SK-N-MC (cell line): ENCODE measurements around the gene FILIP1.
A peak's percentile ranks its signal among the peaks of the same experiment; 100 is the strongest.
"Not testable (repeated sequence)": the region's sequence is repeated elsewhere in the genome, so short reads cannot be mapped to it uniquely, and the experiment has no call there.

Experiments
- DNase-seq: peaks from one replicate; pipeline ENCODE4 v3.0.0-alpha.2; 2011; ENCODE audit warnings: low read depth, low spot score
- H3K27ac ChIP-seq: fragments of 200-600 bp; sonication (generic); 2 replicates; pipeline ENCODE4 v1.5.1; 2016; ENCODE audit warnings: mixed run types
- H3K36me3 ChIP-seq: fragments of 200-600 bp; sonication (generic); 2 replicates; pipeline ENCODE4 v1.6.1; 2017; ENCODE audit warnings: antibody characterized with exemption, low read length, mixed read lengths; ENCODE audit not compliant: insufficient read depth
- H3K4me3 ChIP-seq: fragments of 200-600 bp; sonication (generic); 2 replicates; pipeline ENCODE4 v1.5.1; 2016
- H3K9ac ChIP-seq: fragments of 200-600 bp; sonication (generic); 2 replicates; pipeline ENCODE4 v1.8.0; 2017; ENCODE audit warnings: mixed run types, mixed read lengths; ENCODE audit not compliant: insufficient read length
- H3K9me3 ChIP-seq: fragments of 200-600 bp; sonication (generic); 2 replicates; pipeline ENCODE4 v1.6.1; 2017; ENCODE audit warnings: low read depth, mild to moderate bottlenecking, antibody characterized with exemption, low read length, moderate library complexity, mixed read lengths
- EZH2 ChIP-seq: fragments of 200-600 bp; sonication (generic); IDR thresholded peaks from one replicate; pipeline ENCODE4 v1.6.1; 2017; ENCODE audit warnings: antibody characterized with exemption
- FOXP2 ChIP-seq: optimal IDR thresholded peaks from 2 replicates; pipeline ENCODE3; 2011; ENCODE audit warnings: mild to moderate bottlenecking, moderate library complexity; ENCODE audit not compliant: insufficient read depth; ENCODE audit errors: extremely low read length, control extremely low read depth
- POLR2AphosphoS5 ChIP-seq: IDR thresholded peaks from 2 replicates; pipeline ENCODE4 v1.6.1; 2012; ENCODE audit warnings: mild to moderate bottlenecking, low read depth, low read length, borderline replicate concordance

Gene FILIP1

DNA sequence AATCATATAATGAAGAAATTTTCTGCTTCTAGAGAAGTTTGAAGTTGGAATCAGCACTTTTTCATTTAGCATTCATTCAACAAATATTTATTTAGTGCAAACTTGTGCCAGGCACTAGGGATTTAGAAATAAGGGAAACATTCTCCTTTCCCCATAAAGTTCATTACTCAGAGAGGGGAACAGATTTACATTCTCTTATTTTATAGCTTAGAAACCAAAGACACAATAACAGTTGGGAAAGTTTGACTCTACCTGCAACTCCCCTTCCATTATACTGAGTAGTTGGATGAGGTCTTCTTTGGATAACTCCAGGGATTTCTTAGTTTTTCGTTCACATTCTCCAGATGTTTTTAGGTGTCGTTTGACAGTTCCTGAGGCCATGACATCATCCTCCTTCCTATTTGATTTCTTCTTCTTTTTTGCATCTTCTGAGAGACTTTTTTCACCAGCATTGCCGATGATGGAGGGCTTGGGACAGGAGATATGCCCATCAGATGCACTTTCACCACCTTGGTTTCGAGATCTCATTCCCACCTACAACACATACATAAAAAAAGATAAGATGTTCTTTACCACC is 79.1 kb downstream of the FILIP1 start:
- H3K36me3 ChIP-seq, result no peaks in the 10 kb centered on the region
- no peak overlapping the region for H3K4me3 ChIP-seq
- no peak for DNase-seq
- TF ChIP-seq FOXP2 (no peak), POLR2AphosphoS5 (no peak), EZH2 (no peak)
- no peak overlapping the region for H3K27ac ChIP-seq
- no peaks in the 10 kb centered on the region for H3K9me3 ChIP-seq
- H3K9ac ChIP-seq, result no peak overlapping the region

DNA sequence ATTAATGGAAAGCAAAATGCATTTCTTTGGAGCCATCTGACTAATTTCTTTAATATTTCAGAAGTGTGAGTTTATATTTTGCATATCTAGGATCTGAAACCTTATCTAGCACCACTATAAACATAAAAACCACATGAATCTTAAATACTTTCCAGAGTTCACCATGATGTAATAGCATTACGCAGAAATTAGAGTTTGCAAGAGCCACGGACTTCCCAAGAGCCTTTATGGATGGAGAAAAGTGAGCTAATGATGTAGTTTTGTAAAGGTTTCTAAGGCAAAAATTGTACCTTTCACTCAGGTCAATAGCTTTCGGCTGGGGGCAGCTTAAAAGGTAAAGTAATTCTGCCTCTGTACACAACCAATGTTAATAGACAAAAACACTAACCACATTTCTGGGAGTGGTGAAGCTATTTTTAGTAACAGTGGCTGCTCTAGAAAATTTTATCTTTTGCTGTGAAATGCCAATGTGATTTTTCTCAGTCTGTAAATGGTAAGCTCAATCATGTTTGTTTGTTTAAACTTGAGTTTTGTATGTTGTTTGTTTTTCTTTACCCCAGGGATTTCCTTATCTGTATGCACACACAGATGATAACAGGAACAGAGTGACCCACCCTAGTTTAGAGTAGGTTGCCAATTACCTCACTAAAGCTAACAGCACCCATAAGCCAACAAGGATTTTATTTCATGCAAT is 80.5 kb downstream of the FILIP1 start:
- Histone ChIP-seq H3K4me3 (0 out of 2 replicates have a peak overlapping the region, but pooled peaks have one; percentile 4), H3K9me3 (no peaks in the 10 kb centered on the region), H3K9ac (no peak overlapping the region), H3K27ac (no peak overlapping the region), H3K36me3 (no peaks in the 10 kb centered on the region)
- DNase-seq, result no peak
- TF ChIP-seq EZH2 (no peak), POLR2AphosphoS5 (no peak), FOXP2 (no peak)

DNA sequence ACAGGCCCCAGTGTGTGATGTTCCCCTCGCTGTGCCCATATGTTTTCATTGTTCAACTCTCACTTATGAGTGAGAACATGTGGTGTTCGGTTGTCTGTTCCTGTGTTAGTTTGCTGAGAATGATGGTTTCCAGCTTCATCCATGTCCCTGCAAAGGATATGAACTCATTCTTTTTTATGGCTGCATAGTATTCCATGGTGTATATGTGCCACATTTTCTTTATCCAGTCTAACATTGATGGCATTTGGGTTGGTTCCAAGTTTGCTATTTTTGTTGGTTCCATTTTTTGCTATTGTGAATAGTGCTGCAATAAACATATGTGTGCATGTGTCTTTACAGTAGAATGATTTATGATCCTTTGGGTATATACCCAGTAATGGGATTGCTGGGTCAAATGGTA is 83.0 kb downstream of the FILIP1 start:
- H3K27ac ChIP-seq, H3K9me3 ChIP-seq, DNase-seq, H3K4me3 ChIP-seq, H3K36me3 ChIP-seq, H3K9ac ChIP-seq: not testable (repeated sequence)

DNA sequence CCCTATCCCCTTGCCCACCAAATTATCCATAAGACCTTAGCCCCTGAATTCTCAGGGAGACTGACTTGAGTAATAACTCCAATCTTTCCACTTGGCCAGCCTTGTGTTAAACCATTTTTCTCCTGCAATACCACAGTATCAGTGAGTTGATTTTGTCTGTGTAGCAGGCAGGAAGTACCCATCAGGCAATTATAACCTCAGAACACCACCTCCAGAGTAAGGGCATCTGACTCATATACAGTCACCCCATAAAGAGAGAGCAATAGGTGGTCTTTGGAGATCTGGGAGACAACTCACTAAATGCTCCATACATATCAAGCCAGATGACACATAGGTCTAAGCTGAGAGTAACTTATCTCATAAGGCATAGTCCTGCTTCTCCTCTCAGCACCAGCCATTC is 83.7 kb downstream of the FILIP1 start:
- Histone ChIP-seq H3K4me3 (no peak overlapping the region), H3K27ac (no peak overlapping the region), H3K9me3 (no peaks in the 10 kb centered on the region), H3K36me3 (no peaks in the 10 kb centered on the region), H3K9ac (no peak overlapping the region)
- no peak for DNase-seq
- TF ChIP-seq FOXP2 (no peak), POLR2AphosphoS5 (no peak), EZH2 (no peak)

DNA sequence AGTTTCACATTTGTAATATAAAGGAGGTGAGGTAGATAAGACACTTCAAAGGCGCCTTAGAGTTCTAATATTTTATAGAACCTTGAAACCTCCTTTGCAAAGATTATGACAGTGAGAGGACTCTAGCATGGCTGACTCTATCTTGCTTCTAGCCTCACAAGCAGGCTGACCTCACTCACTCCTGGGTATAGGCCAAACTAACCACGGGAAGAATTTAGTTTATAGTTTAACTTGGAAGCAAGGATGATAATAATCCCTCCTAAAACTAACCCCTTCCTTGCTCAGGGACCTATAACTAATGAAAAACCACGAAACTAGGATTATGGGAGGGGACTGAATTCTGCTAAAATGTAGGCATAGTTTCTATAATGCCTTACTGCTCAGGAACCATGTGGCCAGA is 84.3 kb downstream of the FILIP1 start:
- Histone ChIP-seq H3K4me3 (no peak overlapping the region), H3K27ac (no peak overlapping the region), H3K9ac (no peak overlapping the region), H3K9me3 (no peaks in the 10 kb centered on the region), H3K36me3 (no peaks in the 10 kb centered on the region)
- TF ChIP-seq POLR2AphosphoS5, result no peak
- no peak for TF ChIP-seq FOXP2
- no peak for TF ChIP-seq EZH2
- DNase-seq, result no peak

DNA sequence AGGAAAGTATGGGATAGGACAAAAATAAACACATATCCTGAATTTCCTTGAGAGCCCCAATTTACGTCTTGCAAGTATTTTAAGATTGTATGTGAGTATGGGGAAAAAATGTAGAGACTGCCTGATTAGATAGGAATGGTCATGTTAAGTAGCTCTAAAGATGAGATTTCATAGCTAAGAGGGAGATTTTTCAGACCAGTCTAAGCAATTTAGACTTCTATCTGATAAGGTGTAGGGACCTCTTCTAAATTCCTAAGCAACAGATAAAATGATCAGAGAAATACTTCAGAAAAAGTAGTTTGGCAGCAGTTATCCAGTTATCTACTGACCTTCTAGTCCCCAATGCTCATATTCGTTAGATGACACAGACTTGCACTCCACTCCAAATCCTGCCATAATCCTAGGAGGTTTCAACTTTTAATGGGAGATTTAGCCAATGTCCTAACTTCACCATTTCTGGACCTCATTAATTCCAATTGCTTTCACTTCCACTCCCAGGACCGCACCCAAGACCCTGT is 90.0 kb downstream of the FILIP1 start:
- TF ChIP-seq FOXP2 (no peak), POLR2AphosphoS5 (no peak), EZH2 (no peak)
- Histone ChIP-seq H3K9ac (no peak overlapping the region), H3K4me3 (no peak overlapping the region), H3K9me3 (no peaks in the 10 kb centered on the region), H3K27ac (no peak overlapping the region), H3K36me3 (no peaks in the 10 kb centered on the region)
- no peak for DNase-seq

DNA sequence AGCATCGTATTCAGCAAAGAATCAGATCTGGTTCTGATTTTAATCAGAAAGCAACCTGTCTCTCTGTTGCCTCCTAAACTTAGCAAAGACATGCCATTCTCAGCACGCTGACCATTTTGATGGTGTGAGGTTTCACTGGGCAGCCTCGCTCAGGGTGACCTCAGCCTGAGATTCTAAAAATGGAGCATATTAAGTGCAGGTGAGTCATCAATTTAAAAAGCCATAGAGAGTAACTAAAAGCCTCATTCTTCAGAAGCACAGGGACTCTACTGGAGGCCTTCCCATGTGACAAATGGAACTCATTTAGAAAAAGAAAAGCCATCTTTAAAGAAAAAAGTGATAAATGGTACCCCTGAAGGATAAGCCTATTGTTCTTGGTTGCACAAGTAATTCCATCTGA is 91.3 kb downstream of the FILIP1 start:
- TF ChIP-seq EZH2 (no peak), FOXP2 (no peak), POLR2AphosphoS5 (no peak)

DNA sequence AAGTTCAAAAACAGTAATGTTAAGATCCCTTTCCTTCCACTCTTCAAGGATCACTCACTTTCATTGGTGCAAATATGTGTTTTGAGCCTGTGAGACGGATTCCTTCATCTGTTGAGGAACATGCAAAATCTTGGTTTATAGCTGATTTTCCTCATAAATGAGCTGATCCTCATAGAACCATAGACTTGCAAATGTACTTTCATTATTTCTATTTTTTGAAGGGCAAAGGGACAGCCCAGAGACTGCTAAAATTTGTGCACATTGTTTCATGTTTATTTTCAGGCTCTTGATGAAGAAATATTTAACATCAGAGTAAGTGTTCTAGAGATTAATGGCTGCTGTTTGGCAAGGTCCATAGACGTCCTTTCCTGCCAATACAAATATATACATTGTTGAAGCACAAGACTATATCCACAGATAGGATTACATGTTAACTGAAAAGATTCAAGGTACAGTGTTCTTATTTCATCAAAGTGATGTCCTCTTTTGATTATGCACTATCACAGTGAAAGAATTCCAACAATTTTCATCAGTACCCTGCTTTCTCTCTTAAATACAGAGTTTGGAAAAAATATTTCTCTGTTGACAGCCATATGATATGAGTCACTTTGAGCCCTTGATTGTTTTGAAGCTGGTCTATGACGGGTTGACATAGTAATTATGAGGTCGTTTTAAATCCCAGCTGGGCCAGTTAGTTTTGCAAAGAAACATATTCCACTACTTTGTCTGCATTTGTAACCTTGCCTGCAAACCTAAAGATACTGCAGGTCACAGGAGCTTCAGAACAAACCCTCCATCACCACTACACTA is 95.7 kb downstream of the FILIP1 start:
- no peaks in the 10 kb centered on the region for H3K9me3 ChIP-seq
- H3K9ac ChIP-seq, result no peak overlapping the region
- TF ChIP-seq EZH2, result no peak
- no peak for TF ChIP-seq POLR2AphosphoS5
- no peak for TF ChIP-seq FOXP2
- no peak for DNase-seq
- no peak overlapping the region for H3K4me3 ChIP-seq
- no peaks in the 10 kb centered on the region for H3K36me3 ChIP-seq
- no peak overlapping the region for H3K27ac ChIP-seq

More for the DNA sequence above, 91.3 kb downstream of the FILIP1 start:
- Histone ChIP-seq H3K4me3 (no peak overlapping the region), H3K9me3 (no peaks in the 10 kb centered on the region), H3K27ac (no peak overlapping the region), H3K9ac (no peak overlapping the region), H3K36me3 (no peaks in the 10 kb centered on the region)
- no peak for DNase-seq

DNA sequence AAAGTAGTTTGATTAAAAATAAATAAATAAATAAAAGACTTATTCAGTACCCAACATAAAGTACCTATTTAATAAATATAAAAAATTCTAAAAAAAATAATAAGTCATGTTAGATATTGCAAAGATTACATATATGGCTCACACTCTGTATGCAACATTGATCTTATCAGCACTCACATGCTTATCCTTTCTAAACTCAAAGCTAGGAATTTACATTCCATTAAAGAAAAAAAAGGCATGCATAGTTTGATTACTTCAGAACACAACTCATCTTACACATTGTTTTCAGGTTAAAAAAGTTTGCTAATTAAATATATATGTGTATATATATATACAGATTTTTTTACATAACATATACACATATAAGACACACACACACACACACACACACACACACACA is 96.4 kb downstream of the FILIP1 start:
- DNase-seq, result no peak
- no peak for TF ChIP-seq POLR2AphosphoS5
- no peak for TF ChIP-seq FOXP2
- TF ChIP-seq EZH2, result no peak
- Histone ChIP-seq H3K36me3 (no peaks in the 10 kb centered on the region), H3K27ac (no peak overlapping the region), H3K9ac (no peak overlapping the region), H3K9me3 (no peaks in the 10 kb centered on the region), H3K4me3 (no peak overlapping the region)
